HG03558 (cell line): ENCODE measurements around the gene RNF32.
A peak's percentile ranks its signal among the peaks of the same experiment; 100 is the strongest.
"Not testable (repeated sequence)": the region's sequence is repeated elsewhere in the genome, so short reads cannot be mapped to it uniquely, and the experiment has no call there.

ENCODE experiments used
- ATAC-seq: cut with Tn5 transposase; IDR thresholded peaks from one replicate; pipeline ENCODE4 v1.9.1; 2021; ENCODE audit warnings: moderate number of reproducible peaks; ENCODE audit not compliant: unreplicated experiment; ENCODE audit errors: extremely low read depth

Gene RNF32

GRCh38 chr7:156639426-156640256 is 933 bp upstream of the RNF32 start:
- no peak for ATAC-seq

GRCh38 chr7:156640949-156641485 is 443 bp downstream of the RNF32 start:
- ATAC-seq = peak; percentile 32

- ATAC-seq = no peak
Measured at GRCh38 chr7:156642306-156643045, 1.9 kb downstream of the RNF32 start.

- not testable (repeated sequence) for ATAC-seq
Measured at GRCh38 chr7:156647330-156647729, 6.8 kb downstream of the RNF32 start.

- ATAC-seq = no peak
Measured at GRCh38 chr7:156650042-156650441, 9.5 kb downstream of the RNF32 start.

- no peak for ATAC-seq
Measured at GRCh38 chr7:156651474-156651873, 10.9 kb downstream of the RNF32 start.

- no peak for ATAC-seq
Measured at GRCh38 chr7:156652886-156653568, 12.5 kb downstream of the RNF32 start.

- ATAC-seq = no peak
Measured at GRCh38 chr7:156654511-156655234, 14.1 kb downstream of the RNF32 start.

- no peak for ATAC-seq
Measured at GRCh38 chr7:156655251-156655650, 14.7 kb downstream of the RNF32 start.

- ATAC-seq = no peak
Measured at GRCh38 chr7:156655983-156656382, 15.4 kb downstream of the RNF32 start.

GRCh38 chr7:156656598-156656997 is 16.0 kb downstream of the RNF32 start:
- no peak for ATAC-seq

- ATAC-seq = no peak
Measured at GRCh38 chr7:156657681-156658080, 17.1 kb downstream of the RNF32 start.

- ATAC-seq = no peak
Measured at GRCh38 chr7:156659203-156659602, 18.6 kb downstream of the RNF32 start.

- ATAC-seq = no peak
Measured at GRCh38 chr7:156659961-156660360, 19.4 kb downstream of the RNF32 start.

- no peak for ATAC-seq
Measured at GRCh38 chr7:156661637-156662036, 21.1 kb downstream of the RNF32 start.

- ATAC-seq = no peak
Measured at GRCh38 chr7:156662277-156662676, 21.7 kb downstream of the RNF32 start.

- ATAC-seq = no peak
Measured at GRCh38 chr7:156665101-156665500, 24.5 kb downstream of the RNF32 start.

GRCh38 chr7:156666368-156667109 is 26.0 kb downstream of the RNF32 start:
- ATAC-seq = no peak

GRCh38 chr7:156667110-156667426 is 26.5 kb downstream of the RNF32 start:
- no peak for ATAC-seq
